GM18526 (cell line): Measurements from ENCODE around the gene EMC1.

ENCODE experiments used
- POLR2A ChIP-seq: IDR thresholded peaks from 3 replicates; pipeline ENCODE4 v1.6.1; 2011; ENCODE audit not compliant: insufficient read length; ENCODE audit errors: extremely low read depth

Gene EMC1

GRCh38 chr1:19202396-19202795 lies 48.9 kb downstream of the EMC1 start:
- no peak for TF ChIP-seq POLR2A

- TF ChIP-seq POLR2A: no peak
Measured at GRCh38 chr1:19199969-19200604, 51.2 kb downstream of the EMC1 start.

GRCh38 chr1:19199329-19199968 lies 51.9 kb downstream of the EMC1 start:
- no peak for TF ChIP-seq POLR2A

GRCh38 chr1:19198820-19199219 lies 52.5 kb downstream of the EMC1 start:
- TF ChIP-seq POLR2A: no peak

GRCh38 chr1:19197845-19198244 lies 53.5 kb downstream of the EMC1 start:
- TF ChIP-seq POLR2A: no peak

GRCh38 chr1:19196331-19196730 lies 55.0 kb downstream of the EMC1 start:
- TF ChIP-seq POLR2A: no peak

GRCh38 chr1:19193004-19193403 lies 58.3 kb downstream of the EMC1 start:
- TF ChIP-seq POLR2A: no peak

GRCh38 chr1:19191811-19192210 lies 59.5 kb downstream of the EMC1 start:
- no peak for TF ChIP-seq POLR2A

GRCh38 chr1:19190468-19190867 lies 60.9 kb downstream of the EMC1 start:
- no peak for TF ChIP-seq POLR2A

- TF ChIP-seq POLR2A: no peak
Measured at GRCh38 chr1:19189270-19189669, 62.1 kb downstream of the EMC1 start.

GRCh38 chr1:19187852-19188251 lies 63.5 kb downstream of the EMC1 start:
- TF ChIP-seq POLR2A: no peak

- no peak for TF ChIP-seq POLR2A
Measured at GRCh38 chr1:19186001-19186400, 65.3 kb downstream of the EMC1 start.

- TF ChIP-seq POLR2A: no peak
Measured at GRCh38 chr1:19182223-19182622, 69.1 kb downstream of the EMC1 start.

GRCh38 chr1:19179597-19180264 lies 71.6 kb downstream of the EMC1 start:
- no peak for TF ChIP-seq POLR2A

- no peak for TF ChIP-seq POLR2A
Measured at GRCh38 chr1:19178734-19179398, 72.5 kb downstream of the EMC1 start.

GRCh38 chr1:19177811-19178210 lies 73.5 kb downstream of the EMC1 start:
- no peak for TF ChIP-seq POLR2A

GRCh38 chr1:19169642-19170041 lies 81.7 kb downstream of the EMC1 start:
- TF ChIP-seq POLR2A: no peak

- no peak for TF ChIP-seq POLR2A
Measured at GRCh38 chr1:19167140-19167539, 84.2 kb downstream of the EMC1 start.
